GM18498 (cell line): ENCODE measurements around the gene TSSK2.
"Not testable (repeated sequence)": the region's sequence is repeated elsewhere in the genome, so short reads cannot be mapped to it uniquely, and the experiment has no call there.

Experiments used
- ATAC-seq: cut with Tn5 transposase; IDR thresholded peaks from one replicate; pipeline ENCODE4 v1.9.1; 2021; ENCODE audit warnings: mild to moderate bottlenecking, moderate library complexity; ENCODE audit not compliant: unreplicated experiment

The TSSK2 gene

GRCh38 chr22:19138217-19139000, 7.3 kb downstream of the TSSK2 start:
- ATAC-seq: no peak

GRCh38 chr22:19139001-19139356, 7.9 kb downstream of the TSSK2 start:
- no peak for ATAC-seq

- no peak for ATAC-seq
Observed at GRCh38 chr22:19139974-19140373, 8.9 kb downstream of the TSSK2 start.

- ATAC-seq: no peak
Observed at GRCh38 chr22:19142394-19142793, 11.3 kb downstream of the TSSK2 start.

GRCh38 chr22:19143212-19143611, 12.1 kb downstream of the TSSK2 start:
- no peak for ATAC-seq

- ATAC-seq: peak; percentile 13
Observed at GRCh38 chr22:19143967-19144400, 12.9 kb downstream of the TSSK2 start.

- no peak for ATAC-seq
Observed at GRCh38 chr22:19146215-19146968, 15.3 kb downstream of the TSSK2 start.

GRCh38 chr22:19147195-19147780, 16.2 kb downstream of the TSSK2 start:
- no peak for ATAC-seq

GRCh38 chr22:19148417-19149046, 17.4 kb downstream of the TSSK2 start:
- no peak for ATAC-seq

- ATAC-seq: no peak
Observed at GRCh38 chr22:19149047-19149883, 18.2 kb downstream of the TSSK2 start.

GRCh38 chr22:19149991-19150390, 18.9 kb downstream of the TSSK2 start, which contains the start of gene GSC2:
Gene GSC2, minus strand, starts transcription at chr22:19150292. Its CDS starts 9 bp downstream, at chr22:19150283.
- no peak for ATAC-seq

GRCh38 chr22:19150482-19151328, 19.6 kb downstream of the TSSK2 start:
- no peak for ATAC-seq

- no peak for ATAC-seq
Observed at GRCh38 chr22:19151329-19152191, 20.5 kb downstream of the TSSK2 start.

- ATAC-seq: no peak
Observed at GRCh38 chr22:19152942-19153883, 22.1 kb downstream of the TSSK2 start.

- ATAC-seq: not testable (repeated sequence)
Observed at GRCh38 chr22:19156109-19156508, 25.0 kb downstream of the TSSK2 start.

GRCh38 chr22:19158649-19159048, 27.5 kb downstream of the TSSK2 start:
- ATAC-seq: not testable (repeated sequence)

- ATAC-seq: no peak
Observed at GRCh38 chr22:19164425-19164824, 33.3 kb downstream of the TSSK2 start.
